Neutrophil (primary cell): ENCODE data around the gene SMYD3.

Experiments used
- H3K27ac ChIP-seq: fragments of 200-600 bp; sonication (generic); 2 replicates; pipeline ENCODE4 v1.5.1; 2016; ENCODE audit warnings: mild to moderate bottlenecking, moderate library complexity
- H3K27me3 ChIP-seq: fragments of 200-600 bp; sonication (generic); 2 replicates; pipeline ENCODE4 v1.6.0; 2016; ENCODE audit warnings: mild to moderate bottlenecking
- H3K36me3 ChIP-seq: fragments of 200-600 bp; sonication (generic); 2 replicates; pipeline ENCODE4 v1.5.1; 2017
- H3K4me1 ChIP-seq, 2 experiments: fragments of 200-600 bp in 1 of 2; sonication (generic) in 1 of 2; 1 replicate in 1 of 2; 2 replicates in 1 of 2; pipeline versions ENCODE4 v1.5.1 to v1.6.1; 2013 to 2016; ENCODE audit warnings: low read depth in 1 of 2, low read length in 1 of 2, mild to moderate bottlenecking in 1 of 2, moderate library complexity in 1 of 2; ENCODE audit not compliant: control insufficient read depth in 1 of 2, insufficient read depth in 1 of 2
- H3K4me3 ChIP-seq, 2 experiments: fragments of 200-600 bp in 1 of 2; sonication (generic) in 1 of 2; 1 replicate in 1 of 2; 2 replicates in 1 of 2; pipeline ENCODE4 v1.5.1; 2013 to 2016; ENCODE audit warnings: low read depth in 1 of 2, low read length in 1 of 2, mild to moderate bottlenecking in 1 of 2, moderate library complexity in 1 of 2
- H3K9me3 ChIP-seq: fragments of 200-600 bp; sonication (generic); 2 replicates; pipeline ENCODE4 v1.5.1; 2016
- TF ChIP-seq, protein P1 (sequence below): fragments of 200-600 bp; sonication (generic); IDR thresholded peaks from 2 replicates; pipeline ENCODE4 v1.5.1; 2016; ENCODE audit warnings: antibody characterized with exemption

SMYD3 gene

DNA sequence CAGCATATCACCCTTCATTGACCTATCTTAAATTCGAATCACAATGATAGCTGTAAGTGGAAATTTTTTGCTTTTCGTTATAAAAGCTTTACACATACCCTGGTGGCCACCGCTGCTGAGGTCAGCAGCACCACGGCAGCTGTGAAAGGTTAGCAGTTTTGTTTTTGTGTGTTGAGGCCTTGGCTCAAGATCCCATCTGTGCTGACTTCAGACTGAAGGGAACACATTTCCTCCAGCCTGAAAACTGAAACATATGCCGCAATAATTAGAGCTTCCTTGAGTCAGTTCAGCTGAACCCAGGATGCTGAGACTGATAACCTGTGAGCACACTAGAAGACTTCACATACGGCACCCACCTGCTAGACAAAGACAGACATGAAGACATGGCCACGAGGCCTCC, 103.0 kb downstream of the SMYD3 start:
- no peaks in the 10 kb centered on the region for H3K36me3 ChIP-seq
- TF ChIP-seq, protein P1, sequence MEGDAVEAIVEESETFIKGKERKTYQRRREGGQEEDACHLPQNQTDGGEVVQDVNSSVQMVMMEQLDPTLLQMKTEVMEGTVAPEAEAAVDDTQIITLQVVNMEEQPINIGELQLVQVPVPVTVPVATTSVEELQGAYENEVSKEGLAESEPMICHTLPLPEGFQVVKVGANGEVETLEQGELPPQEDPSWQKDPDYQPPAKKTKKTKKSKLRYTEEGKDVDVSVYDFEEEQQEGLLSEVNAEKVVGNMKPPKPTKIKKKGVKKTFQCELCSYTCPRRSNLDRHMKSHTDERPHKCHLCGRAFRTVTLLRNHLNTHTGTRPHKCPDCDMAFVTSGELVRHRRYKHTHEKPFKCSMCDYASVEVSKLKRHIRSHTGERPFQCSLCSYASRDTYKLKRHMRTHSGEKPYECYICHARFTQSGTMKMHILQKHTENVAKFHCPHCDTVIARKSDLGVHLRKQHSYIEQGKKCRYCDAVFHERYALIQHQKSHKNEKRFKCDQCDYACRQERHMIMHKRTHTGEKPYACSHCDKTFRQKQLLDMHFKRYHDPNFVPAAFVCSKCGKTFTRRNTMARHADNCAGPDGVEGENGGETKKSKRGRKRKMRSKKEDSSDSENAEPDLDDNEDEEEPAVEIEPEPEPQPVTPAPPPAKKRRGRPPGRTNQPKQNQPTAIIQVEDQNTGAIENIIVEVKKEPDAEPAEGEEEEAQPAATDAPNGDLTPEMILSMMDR: no peak
- H3K27me3 ChIP-seq: no peaks in the 10 kb centered on the region
- no peak overlapping the region for H3K4me3 ChIP-seq
- no peaks in the 10 kb centered on the region for H3K9me3 ChIP-seq
- H3K4me1 ChIP-seq: no peaks in the 10 kb centered on the region
- H3K27ac ChIP-seq: no peak overlapping the region

DNA sequence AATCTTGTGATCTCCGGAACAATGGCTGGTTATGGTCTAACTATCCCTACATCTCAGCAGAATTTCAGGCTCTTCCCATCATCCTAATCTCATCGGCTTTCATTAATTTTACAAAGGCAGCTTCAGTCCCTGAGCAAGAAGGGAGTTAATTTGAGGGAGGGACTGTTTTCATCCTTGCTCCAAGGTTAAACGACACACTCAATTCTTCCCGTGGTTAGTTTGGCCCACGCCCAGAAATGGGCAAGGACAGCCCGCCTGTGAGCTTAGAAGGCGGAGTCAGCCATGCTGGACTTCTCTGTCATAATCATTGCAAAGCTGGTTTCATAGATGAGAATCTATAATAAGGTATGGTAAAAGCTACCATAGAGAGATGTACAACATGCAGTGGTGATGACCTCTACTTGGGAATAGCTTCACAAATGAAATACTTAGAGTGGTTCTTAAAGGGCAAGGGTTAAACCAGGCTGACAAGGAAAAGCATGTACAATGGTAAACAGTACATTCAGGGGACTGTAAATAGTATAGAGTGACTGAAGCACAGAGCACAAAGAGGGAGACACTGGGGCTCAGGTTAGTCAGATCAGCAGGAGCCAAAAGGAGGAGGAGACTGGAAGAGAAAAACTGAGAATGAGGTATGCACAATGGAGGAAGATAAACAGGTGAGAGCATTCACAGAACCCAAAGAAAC, 108.8 kb downstream of the SMYD3 start:
- TF ChIP-seq, protein P1: no peak
- no peaks in the 10 kb centered on the region for H3K4me1 ChIP-seq
- no peak overlapping the region for H3K4me3 ChIP-seq
- H3K27ac ChIP-seq: no peak overlapping the region
- no peaks in the 10 kb centered on the region for H3K27me3 ChIP-seq
- H3K9me3 ChIP-seq: no peaks in the 10 kb centered on the region
- no peaks in the 10 kb centered on the region for H3K36me3 ChIP-seq

DNA sequence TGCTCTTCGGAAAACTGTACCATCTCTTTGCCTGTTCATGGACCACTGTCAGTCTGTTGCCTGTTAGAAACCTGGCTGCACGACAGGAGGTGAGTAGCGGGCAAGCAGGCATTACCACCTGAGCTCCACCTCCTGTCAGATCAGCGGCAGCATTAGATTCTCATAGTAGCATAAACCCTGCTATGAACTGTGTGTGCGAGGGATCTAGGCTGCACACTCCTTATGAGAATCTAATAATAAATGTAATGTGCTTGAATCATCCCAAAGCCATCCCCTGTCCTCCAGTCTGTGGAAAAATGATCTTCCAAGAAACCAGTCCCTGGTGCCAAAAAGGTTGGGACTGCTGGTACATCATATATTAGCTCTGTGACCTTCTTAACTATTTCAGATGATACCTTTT, 110.0 kb downstream of the SMYD3 start:
- H3K4me3 ChIP-seq: no peak overlapping the region
- TF ChIP-seq, protein P1: no peak
- no peak overlapping the region for H3K27ac ChIP-seq
- no peaks in the 10 kb centered on the region for H3K9me3 ChIP-seq
- no peaks in the 10 kb centered on the region for H3K27me3 ChIP-seq
- no peaks in the 10 kb centered on the region for H3K36me3 ChIP-seq
- H3K4me1 ChIP-seq: no peaks in the 10 kb centered on the region

DNA sequence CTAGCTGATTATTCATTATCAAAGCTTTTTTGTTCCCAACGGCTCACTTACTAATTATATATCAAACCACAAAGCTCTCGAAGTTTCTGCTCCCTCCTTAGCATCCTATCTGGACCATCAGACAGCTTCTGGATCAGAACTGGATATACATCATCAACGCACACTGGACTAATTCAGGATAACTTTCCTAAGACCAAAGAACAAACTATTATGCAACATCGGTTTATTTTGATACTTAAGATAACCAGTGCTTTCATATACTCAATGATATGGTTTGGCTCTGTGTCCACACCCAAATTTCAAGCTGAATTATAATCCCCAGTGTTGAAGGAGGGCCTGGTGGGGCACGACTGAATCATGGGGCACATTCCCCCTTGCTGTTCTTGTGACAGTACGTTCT, 110.8 kb downstream of the SMYD3 start:
- TF ChIP-seq, protein P1: no peak
- no peak overlapping the region for H3K27ac ChIP-seq

DNA sequence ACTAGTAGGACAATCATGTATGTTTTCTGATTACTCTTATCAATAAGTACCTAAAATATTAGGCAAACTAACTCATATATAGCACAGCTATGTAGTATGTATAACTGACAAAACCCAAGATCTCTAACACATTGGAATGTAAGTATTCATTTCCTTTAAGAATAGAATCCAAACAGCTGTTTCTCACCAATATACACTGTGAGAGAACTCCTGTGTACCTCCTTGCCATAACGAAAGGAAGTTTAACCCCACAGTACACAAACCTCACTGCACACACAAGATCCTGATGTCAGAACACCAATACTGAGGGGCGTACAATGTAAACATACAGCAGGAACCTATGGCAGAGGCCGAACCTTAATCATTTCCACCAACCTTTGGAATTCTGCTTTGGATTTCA, 113.0 kb downstream of the SMYD3 start:
- Histone ChIP-seq H3K27me3 (no peaks in the 10 kb centered on the region), H3K36me3 (no peaks in the 10 kb centered on the region), H3K9me3 (no peaks in the 10 kb centered on the region), H3K4me3 (no peak overlapping the region), H3K4me1 (no peaks in the 10 kb centered on the region), H3K27ac (no peak overlapping the region)
- TF ChIP-seq, protein P1: no peak

More for the DNA sequence above, 110.8 kb downstream of the SMYD3 start:
- Histone ChIP-seq H3K4me1 (no peaks in the 10 kb centered on the region), H3K36me3 (no peaks in the 10 kb centered on the region), H3K4me3 (no peak overlapping the region), H3K9me3 (no peaks in the 10 kb centered on the region), H3K27me3 (no peaks in the 10 kb centered on the region)
